GM19395 (cell line): ENCODE data around the gene EXOC3.
"Not testable (repeated sequence)": the region's sequence is repeated elsewhere in the genome, so short reads cannot be mapped to it uniquely, and the experiment has no call there.

ENCODE experiments used
- ATAC-seq: cut with Tn5 transposase; IDR thresholded peaks from one replicate; pipeline ENCODE4 v1.9.1; 2021; ENCODE audit warnings: mild to moderate bottlenecking, moderate library complexity; ENCODE audit not compliant: unreplicated experiment

EXOC3 gene

GRCh38 chr5:483434-484140 is 40.6 kb downstream of the EXOC3 start:
- no peak for ATAC-seq

GRCh38 chr5:484556-484955 is 41.6 kb downstream of the EXOC3 start:
- no peak for ATAC-seq

GRCh38 chr5:485113-485945 is 42.4 kb downstream of the EXOC3 start:
- no peak for ATAC-seq

- no peak for ATAC-seq
These were observed 43.0 kb downstream of the EXOC3 start for GRCh38 chr5:485946-486491.

- not testable (repeated sequence) for ATAC-seq
These were observed 43.6 kb downstream of the EXOC3 start for GRCh38 chr5:486597-486996.

- ATAC-seq, result no peak
These were observed 45.3 kb downstream of the EXOC3 start for GRCh38 chr5:488241-488640.

GRCh38 chr5:488744-489688 is 46.0 kb downstream of the EXOC3 start:
- no peak for ATAC-seq

- ATAC-seq, result no peak
These were observed 46.7 kb downstream of the EXOC3 start for GRCh38 chr5:489689-490080.

GRCh38 chr5:490116-491106 is 47.4 kb downstream of the EXOC3 start:
- no peak for ATAC-seq

GRCh38 chr5:491119-491855 is 48.3 kb downstream of the EXOC3 start:
- no peak for ATAC-seq

GRCh38 chr5:491856-492155 is 48.8 kb downstream of the EXOC3 start:
- ATAC-seq, result no peak

GRCh38 chr5:492314-492893 is 49.4 kb downstream of the EXOC3 start:
- no peak for ATAC-seq

- no peak for ATAC-seq
These were observed 50.2 kb downstream of the EXOC3 start for GRCh38 chr5:493119-493701.

- ATAC-seq, result no peak
These were observed 50.8 kb downstream of the EXOC3 start for GRCh38 chr5:493758-494157.

- ATAC-seq, result no peak
These were observed 51.8 kb downstream of the EXOC3 start for GRCh38 chr5:494667-495255.

- ATAC-seq, result no peak
These were observed 53.1 kb downstream of the EXOC3 start for GRCh38 chr5:496028-496427.

- ATAC-seq, result no peak
These were observed 54.2 kb downstream of the EXOC3 start for GRCh38 chr5:497090-497700.
